Measurements from ENCODE around the gene INHBB.

INHBB gene

DNA sequence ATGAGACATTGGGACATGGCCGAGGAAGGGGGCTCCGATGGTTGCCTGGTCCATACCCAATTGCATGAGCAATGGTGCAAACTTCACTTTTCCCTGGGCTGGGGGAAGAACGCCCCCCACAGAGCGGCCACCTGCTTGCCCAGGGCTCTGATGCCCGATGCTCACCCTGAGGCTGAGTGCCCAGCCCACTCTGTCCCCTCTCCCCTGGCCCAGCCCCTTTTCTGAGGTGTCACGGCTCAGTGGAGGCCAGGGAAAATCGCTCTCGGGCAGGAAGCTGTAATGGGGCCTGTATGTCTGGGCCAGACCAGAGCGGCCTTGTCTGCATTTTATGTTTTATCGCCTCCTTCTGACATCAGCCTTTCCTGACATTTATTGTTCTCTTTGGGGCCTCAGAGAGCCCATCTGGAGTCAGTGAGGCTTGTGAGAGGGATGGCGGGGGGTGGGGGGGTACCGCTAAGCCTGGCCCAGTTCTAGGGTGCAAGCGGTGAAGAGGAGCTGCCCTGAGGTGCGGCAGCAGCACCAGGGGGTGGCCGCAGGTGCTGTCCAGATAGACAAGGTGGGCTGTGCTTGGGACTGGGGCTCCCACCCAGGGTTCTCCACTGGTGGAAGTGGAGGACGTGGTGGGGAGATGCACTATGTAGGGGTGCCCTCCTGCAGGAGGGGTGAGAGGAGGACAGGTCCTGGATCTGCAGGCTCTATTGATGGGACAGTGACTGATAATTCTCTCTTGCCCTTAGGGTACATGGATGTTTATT is 46.2 kb downstream of the INHBB start:
- Histone ChIP-seq H3K27me3 (ENCODE audit: control insufficient read depth in 1 of 2, insufficient read depth in 2 of 2, low read length in 2 of 2) (peaks cover 4 to 17% of the 10 kb centered on the region in 2 donors), H3K9ac (ENCODE audit: low read length in 2 of 2) (no peak overlapping the region), H3K9me3 (ENCODE audit: control insufficient read depth in 2 of 2, low read length in 2 of 2) (no peaks in the 10 kb centered on the region), H3K27ac (ENCODE audit: low read length) (no peak overlapping the region), H3K4me3 (ENCODE audit: low read length in 2 of 2) (no peak overlapping the region), H3K36me3 (ENCODE audit: control insufficient read depth in 2 of 2, insufficient read depth in 2 of 2, low read length in 2 of 2) (no peaks in the 10 kb centered on the region), H3K4me1 (ENCODE audit: control insufficient read depth, insufficient read depth, low read length) (no peaks in the 10 kb centered on the region)

DNA sequence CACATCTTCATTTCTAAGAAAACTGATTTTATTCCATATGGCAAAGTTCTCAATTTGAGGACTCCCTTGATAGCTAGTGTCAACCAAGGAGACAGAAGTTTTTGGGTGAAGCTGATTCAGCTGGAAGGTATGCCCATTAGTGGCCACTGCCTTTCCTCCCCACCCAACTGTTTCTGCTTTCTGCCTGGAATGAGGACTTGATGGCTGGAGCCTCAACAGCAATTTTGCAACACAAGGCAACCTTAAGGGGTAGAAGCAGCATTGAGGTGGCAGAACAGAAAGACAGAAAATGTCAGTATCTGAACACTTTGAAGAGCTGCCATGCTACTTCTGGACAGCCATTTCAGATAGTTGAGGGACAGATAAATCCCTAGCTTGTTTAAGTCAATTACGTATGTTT is 47.0 kb downstream of the INHBB start:
- Histone ChIP-seq H3K36me3 (ENCODE audit: control insufficient read depth in 2 of 2, insufficient read depth in 2 of 2, low read length in 2 of 2) (no peaks in the 10 kb centered on the region), H3K4me3 (ENCODE audit: low read length in 2 of 2) (no peak overlapping the region), H3K9ac (ENCODE audit: low read length in 2 of 2) (no peak overlapping the region), H3K9me3 (ENCODE audit: control insufficient read depth in 2 of 2, low read length in 2 of 2) (no peaks in the 10 kb centered on the region), H3K27me3 (ENCODE audit: control insufficient read depth in 1 of 2, insufficient read depth in 2 of 2, low read length in 2 of 2) (peaks cover 4 to 13% of the 10 kb centered on the region in 2 donors), H3K27ac (ENCODE audit: low read length) (no peak overlapping the region), H3K4me1 (ENCODE audit: control insufficient read depth, insufficient read depth, low read length) (no peaks in the 10 kb centered on the region)

DNA sequence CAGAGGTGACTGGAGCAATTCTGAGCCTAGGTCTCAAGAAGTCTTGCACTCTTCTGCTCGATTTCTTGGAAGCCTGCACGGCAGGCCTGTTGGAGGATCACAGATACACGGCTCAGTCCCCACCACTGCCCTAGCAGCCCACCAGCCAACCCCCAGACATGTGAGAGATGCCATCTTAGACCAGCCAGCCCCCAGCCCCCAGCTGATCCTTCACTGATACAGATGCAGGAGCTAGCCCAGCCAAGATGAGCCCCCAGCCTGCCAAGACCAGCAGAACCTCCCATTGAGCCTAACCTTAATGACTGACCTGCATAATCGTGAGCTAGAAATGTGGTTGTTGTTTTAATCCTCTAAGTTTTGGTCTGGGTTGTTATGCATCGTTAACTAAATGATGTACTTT is 47.5 kb downstream of the INHBB start:
- Histone ChIP-seq H3K9ac (ENCODE audit: low read length in 2 of 2) (no peak overlapping the region), H3K9me3 (ENCODE audit: control insufficient read depth in 2 of 2, low read length in 2 of 2) (no peaks in the 10 kb centered on the region), H3K27ac (ENCODE audit: low read length) (no peak overlapping the region), H3K36me3 (ENCODE audit: control insufficient read depth in 2 of 2, insufficient read depth in 2 of 2, low read length in 2 of 2) (no peaks in the 10 kb centered on the region), H3K4me1 (ENCODE audit: control insufficient read depth, insufficient read depth, low read length) (no peaks in the 10 kb centered on the region), H3K27me3 (ENCODE audit: control insufficient read depth in 1 of 2, insufficient read depth in 2 of 2, low read length in 2 of 2) (peaks cover 4 to 8% of the 10 kb centered on the region in 2 donors), H3K4me3 (ENCODE audit: low read length in 2 of 2) (no peak overlapping the region)

DNA sequence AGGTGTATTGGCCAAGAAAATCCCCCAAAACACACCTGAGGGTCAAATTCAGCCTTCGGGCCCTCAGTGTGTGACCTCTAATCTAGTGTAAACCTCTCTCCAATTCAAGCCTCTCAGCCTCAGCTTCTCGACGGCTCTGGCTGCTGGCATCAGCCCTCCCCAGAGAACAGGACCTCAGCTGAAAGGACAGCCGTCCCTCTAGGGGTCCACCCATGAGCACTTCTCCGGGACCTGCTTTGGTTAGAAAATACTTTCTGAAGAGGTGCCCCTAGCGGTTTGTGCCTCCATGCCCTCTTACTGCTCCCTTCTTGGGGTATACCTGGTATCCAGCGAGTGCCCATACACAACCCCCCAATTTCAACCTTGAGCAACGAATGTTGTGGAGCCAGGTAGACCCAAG is 48.8 kb downstream of the INHBB start:
- H3K27me3 ChIP-seq (ENCODE audit: control insufficient read depth in 1 of 2, insufficient read depth in 2 of 2, low read length in 2 of 2): peaks cover 2 to 8% of the 10 kb centered on the region in 2 donors
- no peak overlapping the region for H3K4me3 ChIP-seq (ENCODE audit: low read length in 2 of 2)
- H3K36me3 ChIP-seq (ENCODE audit: control insufficient read depth in 2 of 2, insufficient read depth in 2 of 2, low read length in 2 of 2): no peaks in the 10 kb centered on the region
- H3K9me3 ChIP-seq (ENCODE audit: control insufficient read depth in 2 of 2, low read length in 2 of 2): no peaks in the 10 kb centered on the region
- no peak overlapping the region for H3K9ac ChIP-seq (ENCODE audit: low read length in 2 of 2)
- H3K27ac ChIP-seq (ENCODE audit: low read length): no peak overlapping the region
- H3K4me1 ChIP-seq (ENCODE audit: control insufficient read depth, insufficient read depth, low read length): no peaks in the 10 kb centered on the region

DNA sequence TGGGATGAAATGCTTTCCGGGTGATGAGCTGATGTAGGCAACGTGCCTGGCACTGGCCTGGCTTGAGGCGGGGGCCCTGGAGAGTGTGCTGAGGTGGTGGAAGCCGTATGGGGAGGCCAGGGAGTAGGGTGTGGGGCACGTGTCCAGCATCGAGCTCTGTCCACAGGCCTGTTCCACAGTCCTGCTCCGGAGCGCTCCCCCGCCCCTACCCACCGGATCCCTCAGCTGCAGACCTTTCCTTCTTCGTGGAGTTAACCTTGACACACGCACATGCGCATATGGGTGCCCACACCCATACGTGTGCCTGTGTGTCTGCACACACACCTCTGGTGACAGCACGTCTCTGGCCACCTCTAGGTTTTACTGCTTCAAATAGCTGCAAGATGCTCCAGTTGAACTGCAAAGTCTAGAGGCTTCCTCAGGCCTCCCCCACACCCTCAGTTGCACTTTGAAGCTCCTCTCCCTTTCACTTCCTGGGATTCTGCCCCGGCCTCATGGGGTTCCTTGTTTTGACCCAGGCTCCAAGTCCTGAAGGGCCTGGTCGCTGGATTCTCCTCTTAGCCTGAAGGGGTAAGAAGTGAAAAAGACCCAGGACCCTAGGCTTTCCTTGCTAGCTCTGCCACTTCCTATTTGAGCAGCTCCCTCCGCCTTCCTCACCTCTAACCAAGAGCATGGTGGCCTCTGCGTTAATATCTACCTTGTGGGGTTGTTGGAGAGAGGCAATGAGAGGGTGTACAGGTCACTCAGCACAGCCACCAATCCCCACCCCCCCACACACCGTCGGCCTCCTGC is 49.5 kb downstream of the INHBB start:
- H3K9ac ChIP-seq (ENCODE audit: low read length in 2 of 2): no peak overlapping the region
- no peaks in the 10 kb centered on the region for H3K9me3 ChIP-seq (ENCODE audit: control insufficient read depth in 2 of 2, low read length in 2 of 2)
- no peaks in the 10 kb centered on the region for H3K36me3 ChIP-seq (ENCODE audit: control insufficient read depth in 2 of 2, insufficient read depth in 2 of 2, low read length in 2 of 2)
- no peaks in the 10 kb centered on the region for H3K4me1 ChIP-seq (ENCODE audit: control insufficient read depth, insufficient read depth, low read length)
- no peak overlapping the region for H3K4me3 ChIP-seq (ENCODE audit: low read length in 2 of 2)
- peaks cover 2 to 5% of the 10 kb centered on the region in 2 donors for H3K27me3 ChIP-seq (ENCODE audit: control insufficient read depth in 1 of 2, insufficient read depth in 2 of 2, low read length in 2 of 2)
- no peak overlapping the region for H3K27ac ChIP-seq (ENCODE audit: low read length)

DNA sequence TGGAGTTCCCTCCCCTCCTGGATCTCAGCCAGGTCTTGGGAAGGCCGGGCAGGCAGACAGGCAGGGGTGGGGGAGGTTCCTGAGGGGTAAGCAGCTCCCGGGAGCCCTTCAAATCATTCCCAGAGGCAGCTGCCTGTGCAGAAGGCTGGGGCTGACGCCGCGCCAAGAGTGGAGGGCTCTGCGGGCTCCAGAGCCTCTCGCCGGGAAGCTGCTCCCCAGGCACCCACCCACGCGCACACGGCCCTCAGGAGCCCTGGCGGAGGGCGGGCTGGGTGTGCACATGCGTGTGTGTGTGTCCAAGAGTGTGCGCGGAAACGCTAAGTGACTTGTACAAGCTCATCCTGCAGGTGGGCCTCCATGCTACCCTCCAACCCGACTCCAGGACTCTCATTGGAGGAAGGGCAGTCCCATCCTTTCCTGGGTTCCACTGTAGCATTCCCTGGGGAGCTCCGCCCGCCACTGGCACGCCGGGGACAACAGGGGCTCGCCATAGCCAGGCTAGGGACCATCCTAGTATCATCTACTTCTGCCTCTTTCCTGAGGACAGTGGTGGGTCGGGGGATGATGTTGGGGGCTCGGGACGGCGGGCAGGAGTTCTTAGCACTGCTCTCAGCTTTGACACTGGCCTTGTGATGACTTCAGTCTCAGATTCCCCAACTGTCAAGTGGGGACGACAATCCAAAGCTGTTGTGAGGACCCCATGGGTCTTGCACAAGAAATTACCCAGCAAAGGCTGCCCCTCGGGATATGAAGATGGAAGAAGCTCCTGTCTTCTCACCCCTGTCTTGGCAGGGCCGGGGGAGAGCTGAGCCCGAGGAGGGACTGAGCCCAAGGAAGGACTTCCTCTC is 50.3 kb downstream of the INHBB start:
- Histone ChIP-seq H3K27ac (ENCODE audit: low read length) (no peak overlapping the region), H3K9me3 (ENCODE audit: control insufficient read depth in 2 of 2, low read length in 2 of 2) (no peaks in the 10 kb centered on the region), H3K27me3 (ENCODE audit: control insufficient read depth in 1 of 2, insufficient read depth in 2 of 2, low read length in 2 of 2) (peaks cover 2 to 5% of the 10 kb centered on the region in 2 donors), H3K36me3 (ENCODE audit: control insufficient read depth in 2 of 2, insufficient read depth in 2 of 2, low read length in 2 of 2) (no peaks in the 10 kb centered on the region), H3K9ac (ENCODE audit: low read length in 2 of 2) (no peak overlapping the region), H3K4me1 (ENCODE audit: control insufficient read depth, insufficient read depth, low read length) (no peaks in the 10 kb centered on the region), H3K4me3 (ENCODE audit: low read length in 2 of 2) (no peak overlapping the region)

DNA sequence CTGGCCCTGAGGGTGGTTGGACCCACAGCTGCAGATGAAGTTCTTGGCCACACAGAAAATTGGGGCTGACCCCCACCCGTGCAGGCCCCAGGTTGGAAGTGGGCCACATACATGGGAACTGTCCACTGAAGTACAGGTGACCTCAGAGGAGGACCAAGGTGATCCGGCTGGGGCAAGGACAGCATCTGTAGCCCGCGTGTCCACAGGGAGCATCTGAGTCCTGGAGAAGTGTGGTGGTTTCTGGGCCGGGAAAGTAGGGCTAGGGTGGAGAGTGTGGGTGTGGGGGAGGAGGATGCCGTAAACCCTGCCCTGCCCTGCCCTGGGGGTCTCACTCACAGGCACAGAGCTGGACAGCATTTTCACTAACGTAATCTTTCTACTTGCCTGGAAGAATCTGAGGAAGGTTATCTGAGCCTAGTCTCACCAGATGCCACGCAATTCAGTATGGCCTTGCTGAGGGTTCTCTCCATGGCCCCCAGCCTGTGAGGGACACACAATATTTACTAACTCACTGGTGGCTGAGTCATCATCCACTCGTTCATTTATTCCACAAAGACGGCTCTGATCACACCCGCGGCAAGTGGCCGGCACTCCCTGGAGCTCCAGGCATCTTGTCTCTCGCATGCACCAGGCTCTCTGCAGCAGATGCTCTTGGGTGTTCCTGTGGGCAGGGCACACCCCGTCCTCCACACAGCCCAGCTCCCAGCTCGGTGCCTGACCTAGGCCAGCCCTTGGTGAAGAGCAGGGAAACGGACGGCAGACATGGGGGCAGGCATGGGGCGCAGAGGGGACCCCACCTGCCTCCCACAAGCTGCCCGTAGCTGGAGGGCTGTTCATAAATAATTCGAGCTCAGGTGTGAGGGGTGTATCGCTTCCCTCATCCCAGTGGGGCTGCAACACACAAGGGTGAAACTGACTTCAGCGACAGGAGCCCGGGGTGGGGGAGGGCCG is 51.2 kb downstream of the INHBB start:
- Histone ChIP-seq H3K9ac (ENCODE audit: low read length in 2 of 2) (no peak overlapping the region), H3K4me1 (ENCODE audit: control insufficient read depth, insufficient read depth, low read length) (no peaks in the 10 kb centered on the region), H3K4me3 (ENCODE audit: low read length in 2 of 2) (no peak overlapping the region), H3K36me3 (ENCODE audit: control insufficient read depth in 2 of 2, insufficient read depth in 2 of 2, low read length in 2 of 2) (no peaks in the 10 kb centered on the region), H3K27me3 (ENCODE audit: control insufficient read depth in 1 of 2, insufficient read depth in 2 of 2, low read length in 2 of 2) (peaks cover 2 to 5% of the 10 kb centered on the region in 2 donors), H3K27ac (ENCODE audit: low read length) (no peak overlapping the region), H3K9me3 (ENCODE audit: control insufficient read depth in 2 of 2, low read length in 2 of 2) (no peaks in the 10 kb centered on the region)

DNA sequence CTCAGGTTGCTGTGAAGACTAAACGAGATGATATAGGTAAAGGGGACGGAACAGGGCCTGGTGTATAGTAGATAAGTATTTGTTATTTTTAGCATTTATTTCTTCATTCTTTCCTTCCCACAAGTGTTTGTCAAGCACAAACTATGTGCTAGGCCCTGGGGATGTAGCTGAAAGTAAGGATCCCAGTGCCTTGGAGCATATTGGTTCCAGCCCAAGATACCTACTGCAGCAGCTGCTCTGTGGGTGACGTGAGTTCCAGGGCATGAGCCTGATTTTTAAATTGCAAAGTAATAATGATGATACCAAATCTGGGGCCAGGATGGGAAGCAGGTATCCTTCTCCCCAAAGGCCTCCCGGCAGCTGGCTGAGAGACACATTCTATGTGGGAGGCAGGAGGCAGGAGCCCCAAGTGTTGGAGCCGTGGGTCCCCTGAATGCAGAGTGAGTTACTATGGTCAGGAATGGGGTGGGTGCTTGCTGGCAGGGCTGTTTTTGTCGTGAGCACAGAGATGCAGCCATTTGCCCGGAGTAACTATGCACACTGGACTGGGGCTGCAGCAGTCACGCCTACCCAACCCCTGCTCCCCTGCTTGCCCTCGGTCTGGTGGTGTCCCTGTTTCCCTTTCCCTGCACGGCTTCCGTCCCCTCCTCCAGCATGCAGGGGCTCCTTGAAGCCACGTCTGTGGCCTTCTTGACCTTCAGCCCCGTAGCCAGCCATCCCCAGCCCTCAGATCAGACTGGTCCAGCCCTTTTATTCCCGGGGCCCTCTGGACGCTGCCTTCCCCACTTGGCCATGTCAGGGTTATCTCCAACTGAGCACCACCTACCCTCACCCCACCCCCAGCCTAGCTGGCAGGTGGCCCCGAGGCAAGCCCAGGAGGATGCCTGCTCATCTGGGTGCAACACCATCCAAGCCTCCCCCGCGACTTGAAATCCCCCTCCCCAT is 52.4 kb downstream of the INHBB start:
- Histone ChIP-seq H3K36me3 (ENCODE audit: control insufficient read depth in 2 of 2, insufficient read depth in 2 of 2, low read length in 2 of 2) (no peaks in the 10 kb centered on the region), H3K27me3 (ENCODE audit: control insufficient read depth in 1 of 2, insufficient read depth in 2 of 2, low read length in 2 of 2) (peaks cover 2 to 6% of the 10 kb centered on the region in 2 donors), H3K4me3 (ENCODE audit: low read length in 2 of 2) (no peak overlapping the region), H3K4me1 (ENCODE audit: control insufficient read depth, insufficient read depth, low read length) (no peaks in the 10 kb centered on the region), H3K9ac (ENCODE audit: low read length in 2 of 2) (no peak overlapping the region), H3K9me3 (ENCODE audit: control insufficient read depth in 2 of 2, low read length in 2 of 2) (no peaks in the 10 kb centered on the region), H3K27ac (ENCODE audit: low read length) (no peak overlapping the region)
